Cardiac atrium fibroblast (primary cell): ENCODE measurements around the gene ERBIN. TPM values are rescaled to one million over a fixed set of nuclear protein-coding genes. Genes with fewer than 3 reads are reported as not detected.

Source experiments
- total RNA-seq: library from RNA; depleted of rRNA; stranded (reverse); fragments of >200 nt; gene quantifications from 2 replicates; pipeline ENCODE4 v1.2.3, GENCODE V29; 2015

ERBIN gene
- total RNA-seq: 26.4 and 37.4 TPM in 2 replicates

GRCh38 chr5:65926276-65926783, at the start of gene ERBIN:
Gene ERBIN, plus strand, starts transcription at chr5:65926575. Its CDS starts 66,144 bp downstream, at chr5:65992719.

Other genes with a start within 250 kb of the ERBIN start
- 10.5 and 14.1 TPM in 2 replicates for gene SGTB, start 204.5 kb upstream of the ERBIN start, total RNA-seq
- gene NLN, start 204.4 kb upstream of the ERBIN start, total RNA-seq: 16.8 and 17.7 TPM in 2 replicates
- 19.3 and 19.4 TPM in 2 replicates for gene SREK1, start 217.7 kb downstream of the ERBIN start, total RNA-seq